Stimulated activated CD4-positive, alpha-beta T cell treated with anti-CD3 and anti-CD28 coated beads, Interleukin-4, amount 100 ng/mL, for 48 hours (primary cell): ENCODE results near the gene GMPPA.
A peak's percentile ranks its signal among the peaks of the same experiment; 100 is the strongest.

Experiments
- DNase-seq, 2 donors: peaks; one replicate each; pipeline ENCODE4 v3.0.0-alpha.2; 2020; ENCODE audit warnings: low read depth in 2 of 2

GMPPA gene

GRCh38 chr2:219498280-219499057 lies at the start of gene GMPPA:
GMPPA (plus strand) TSS chr2:219498891; CDS start chr2:219499976, 1,085 bp downstream.
- peak; percentile 85 to 93 for DNase-seq

DNA sequence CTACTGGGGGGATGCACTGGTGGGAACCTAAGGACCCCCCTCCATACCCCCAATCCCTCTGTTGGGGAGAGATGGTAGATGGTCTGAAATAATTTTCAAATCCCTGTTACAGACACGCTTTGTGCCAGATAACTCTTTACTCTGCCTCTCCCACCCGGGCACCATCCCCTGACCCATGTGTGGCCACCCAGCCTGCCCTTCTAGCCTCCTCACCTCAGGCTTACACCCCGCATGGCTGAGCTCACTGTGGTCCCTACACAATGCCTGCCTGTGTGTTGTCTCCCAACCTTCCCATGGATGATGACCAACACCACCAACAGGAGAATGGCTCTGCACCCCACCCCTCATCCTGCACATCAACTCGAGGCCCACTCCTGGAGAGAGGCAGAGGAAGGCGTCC lies 49.1 kb upstream of the GMPPA start:
- DNase-seq: no peak

DNA sequence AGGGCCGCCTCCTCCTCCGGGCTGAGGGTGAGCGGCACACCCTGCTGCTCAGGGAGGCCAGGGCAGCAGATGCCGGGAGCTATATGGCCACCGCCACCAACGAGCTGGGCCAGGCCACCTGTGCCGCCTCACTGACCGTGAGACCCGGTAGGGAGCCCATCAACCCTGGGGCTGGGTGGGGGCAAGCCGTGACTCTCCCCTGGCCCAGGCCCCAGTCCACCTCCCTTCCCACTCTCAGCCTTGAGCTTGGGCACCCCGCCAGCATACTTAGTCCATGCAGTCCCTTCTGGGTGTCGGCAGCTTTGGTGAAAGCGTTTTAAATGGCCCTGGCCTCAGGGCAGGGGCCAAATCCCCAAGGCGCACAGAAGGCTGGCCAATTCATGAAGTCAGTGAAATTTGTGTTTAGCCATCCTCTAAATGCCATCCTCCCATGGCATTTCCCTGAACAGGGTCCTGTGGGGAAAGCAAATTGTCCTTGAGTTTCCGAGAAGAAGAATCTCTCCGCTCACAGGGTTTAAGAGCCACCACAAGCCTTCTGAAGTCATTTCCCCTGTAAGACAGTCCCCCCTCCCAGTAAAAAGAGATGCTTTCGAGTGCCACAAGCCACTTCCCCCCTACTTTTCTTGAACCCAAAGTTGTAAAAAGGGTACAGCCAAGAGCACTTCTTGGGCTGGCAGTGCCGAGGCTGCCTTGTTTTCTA lies 46.9 kb upstream of the GMPPA start:
- no peak for DNase-seq

DNA sequence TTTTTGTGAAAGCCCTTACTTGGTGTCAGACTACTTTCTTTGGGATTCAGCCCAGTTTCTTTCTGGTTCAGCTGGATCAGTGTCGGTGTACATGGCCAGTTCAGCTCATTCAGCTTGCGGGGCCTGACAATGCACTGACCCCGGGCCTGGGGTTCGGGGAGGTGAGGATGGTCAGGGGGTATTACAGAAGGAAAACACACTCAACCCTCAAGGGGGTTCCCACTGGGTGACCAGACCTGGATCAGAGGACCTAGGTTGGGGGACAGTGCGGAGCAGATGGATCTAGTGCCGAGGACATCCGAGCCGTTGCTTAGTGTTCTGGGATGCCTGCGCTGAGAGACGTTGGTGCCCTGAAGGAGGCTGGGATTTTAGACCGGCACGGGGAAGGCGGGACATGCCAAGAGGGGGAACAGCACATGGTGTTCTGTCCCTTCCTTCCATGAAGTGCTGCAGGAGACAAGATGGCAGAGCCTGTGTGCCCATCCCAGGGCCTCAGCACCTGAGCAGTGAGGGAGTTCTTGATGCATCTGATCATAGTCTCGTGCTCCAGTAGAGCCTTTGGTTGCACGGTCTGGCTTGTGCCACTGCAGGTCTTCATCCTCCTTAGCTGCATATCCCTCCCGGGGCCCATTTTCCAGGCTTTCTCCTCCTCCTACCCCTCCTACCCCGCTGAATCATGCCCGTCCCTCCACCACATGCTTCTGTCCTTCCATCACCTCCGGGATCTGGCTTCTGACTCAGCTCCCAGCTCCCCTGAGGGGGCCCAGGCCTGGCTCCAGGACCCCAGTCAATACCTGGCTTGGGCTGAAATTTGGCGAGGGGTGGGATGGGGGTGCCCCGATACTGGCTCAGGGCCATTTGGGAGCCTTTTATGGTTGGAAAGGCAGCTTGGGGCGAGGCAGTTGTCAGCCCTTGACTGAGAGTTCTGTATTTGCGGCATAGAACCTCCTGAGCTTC lies 46.1 kb upstream of the GMPPA start:
- DNase-seq: no peak

DNA sequence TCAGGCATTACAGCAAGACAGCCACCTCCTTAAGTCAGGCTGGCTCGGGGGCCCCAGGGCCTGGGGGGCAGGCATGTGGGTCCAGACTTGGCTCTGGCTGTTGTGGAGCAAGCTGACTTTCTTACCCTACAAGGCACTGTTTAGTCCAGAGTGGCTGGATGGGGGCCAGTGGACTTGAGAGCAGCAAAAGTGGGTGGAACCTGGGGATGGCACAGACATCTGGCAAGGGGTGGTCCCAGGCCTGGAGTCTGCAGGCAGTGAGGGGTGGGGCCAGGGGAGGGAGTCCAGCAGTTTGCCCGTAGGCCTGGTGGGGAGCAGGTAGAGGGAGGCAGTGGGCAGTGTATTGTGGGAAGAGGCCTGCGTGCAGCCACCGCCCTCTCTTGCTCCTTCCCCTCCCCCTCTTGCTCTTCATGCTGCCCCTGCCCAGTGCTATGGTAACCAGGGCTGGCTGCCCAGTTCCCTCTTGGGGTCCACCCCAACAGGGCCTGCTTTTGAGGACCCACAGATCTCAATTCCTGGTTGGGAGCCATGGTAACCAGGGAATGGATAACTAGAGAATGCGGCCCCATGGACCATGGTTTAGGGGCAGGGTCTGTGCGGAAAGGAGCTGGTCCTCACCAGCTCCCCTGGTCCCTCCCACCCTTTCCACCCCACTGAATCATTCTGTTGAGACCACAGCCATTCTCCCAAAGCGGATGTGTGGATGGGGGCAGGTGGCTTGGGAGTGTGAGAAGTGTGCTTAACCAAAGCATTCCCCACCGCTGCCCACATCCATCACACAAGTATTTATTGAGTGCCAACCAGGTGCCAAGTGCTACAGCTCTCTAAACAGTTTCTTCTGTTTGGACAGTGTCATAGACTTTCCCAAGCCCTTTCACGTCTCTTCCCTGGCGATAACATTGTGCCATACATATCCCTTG lies 44.8 kb upstream of the GMPPA start:
- no peak for DNase-seq

DNA sequence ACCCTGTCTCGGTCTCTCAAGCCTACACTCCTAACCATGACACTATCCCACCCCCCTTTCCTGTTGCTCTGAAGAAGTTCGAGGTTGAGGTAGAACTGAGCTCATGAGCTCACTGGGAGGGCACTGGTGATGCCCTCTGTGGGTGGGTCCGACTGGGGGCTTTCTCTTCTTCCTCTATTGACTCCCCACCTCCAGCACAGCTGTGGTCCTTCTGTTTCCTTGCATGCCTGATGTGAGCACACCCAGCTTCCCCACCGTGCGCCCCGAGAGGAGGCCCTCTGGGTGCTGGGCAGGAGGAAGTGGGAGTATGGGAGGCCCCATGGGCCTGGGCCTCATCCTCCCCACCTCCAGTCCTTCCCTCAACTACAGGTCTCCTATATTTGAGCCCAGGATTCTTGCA lies 43.1 kb upstream of the GMPPA start:
- DNase-seq: no peak

- no peak for DNase-seq
These were observed 40.8 kb upstream of the GMPPA start for GRCh38 chr2:219457784-219458369.

- no peak for DNase-seq
These were observed 39.7 kb upstream of the GMPPA start for GRCh38 chr2:219458996-219459395.

DNA sequence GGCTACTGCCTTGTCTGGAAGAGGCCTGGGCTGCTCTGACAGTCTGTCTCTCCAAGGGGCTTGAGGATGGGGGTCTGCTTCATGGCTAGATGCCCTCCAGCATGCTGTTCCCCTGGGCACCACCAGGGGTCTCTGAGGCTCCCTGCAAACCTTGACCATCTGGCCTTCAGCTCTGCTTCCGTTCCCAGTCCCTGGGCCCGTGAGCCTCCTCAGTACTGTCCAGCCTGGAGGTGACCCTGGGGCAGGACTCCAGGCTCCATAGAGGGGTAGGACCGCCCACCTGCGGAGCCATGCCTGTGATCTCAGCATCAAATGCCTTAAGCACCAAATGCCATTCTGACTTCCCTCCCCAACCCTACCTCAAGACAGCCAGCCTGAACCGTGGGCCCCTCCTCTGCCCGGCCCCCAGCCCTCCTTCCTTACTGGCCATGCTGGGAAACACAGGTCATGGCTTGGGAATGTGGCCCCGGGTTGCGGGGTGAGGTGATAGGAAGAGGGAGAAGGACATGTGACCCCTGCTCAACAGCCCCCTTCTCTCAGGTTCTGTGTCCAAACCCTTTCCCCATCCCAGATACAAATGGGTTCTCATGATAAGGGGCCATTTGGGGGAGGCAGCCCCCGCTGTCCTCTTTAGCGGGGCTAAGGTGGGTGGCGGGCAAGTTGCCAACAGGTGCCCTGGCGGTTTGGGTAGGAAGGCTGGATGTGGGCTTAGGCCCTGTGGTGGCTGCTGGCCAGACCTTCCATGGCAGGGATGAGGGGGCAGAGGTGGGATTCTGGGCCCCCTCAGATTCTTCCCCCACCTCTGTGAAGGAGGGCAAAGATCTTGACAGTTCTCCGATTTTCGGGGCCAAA lies 39.0 kb upstream of the GMPPA start:
- DNase-seq: peak; percentile 19 to 24

GRCh38 chr2:219460424-219460926 lies 38.2 kb upstream of the GMPPA start:
- no peak for DNase-seq

DNA sequence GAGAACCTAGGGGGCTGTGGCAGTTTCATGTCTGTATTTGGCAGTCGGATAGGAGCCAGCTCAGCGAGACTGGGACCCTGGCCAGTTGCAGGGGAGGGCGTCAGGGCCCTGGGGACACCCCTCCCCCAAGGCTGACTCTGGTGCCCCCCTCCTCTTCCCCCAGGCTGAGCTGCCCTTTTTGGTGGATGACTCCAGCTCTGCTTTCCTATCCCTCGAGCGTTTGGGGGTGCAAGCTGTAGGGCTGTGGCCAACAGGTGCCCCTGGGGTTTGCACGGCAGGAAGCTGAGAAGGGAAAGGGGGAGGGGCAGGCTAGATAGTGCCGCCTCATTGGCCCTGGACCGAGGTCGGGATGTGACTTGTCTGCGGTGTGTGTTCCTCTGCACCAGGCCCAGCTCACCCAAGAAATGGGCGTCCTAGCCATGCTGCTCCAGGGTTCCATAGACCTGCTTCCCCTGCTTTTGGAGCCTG lies 37.6 kb upstream of the GMPPA start:
- no peak for DNase-seq

DNA sequence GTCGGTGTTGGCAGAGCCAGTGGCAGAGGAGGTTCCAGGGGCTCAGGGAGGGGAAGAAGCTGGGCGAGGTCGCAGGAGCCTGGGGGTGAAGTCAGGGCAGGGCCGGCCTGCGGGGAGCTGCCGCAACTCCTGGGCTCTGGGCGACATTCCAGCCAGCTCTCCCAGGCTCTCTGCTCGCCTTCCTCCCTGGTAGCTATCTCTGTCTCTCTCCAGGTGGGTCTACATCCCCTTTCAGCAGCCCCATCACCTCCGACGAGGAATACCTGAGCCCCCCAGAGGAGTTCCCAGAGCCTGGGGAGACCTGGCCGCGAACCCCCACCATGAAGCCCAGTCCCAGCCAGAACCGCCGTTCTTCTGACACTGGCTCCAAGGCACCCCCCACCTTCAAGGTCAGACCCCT lies 37.0 kb upstream of the GMPPA start:
- no peak for DNase-seq

GRCh38 chr2:219462349-219462748 lies 36.3 kb upstream of the GMPPA start:
- no peak for DNase-seq

- DNase-seq: no peak
These were observed 34.2 kb upstream of the GMPPA start for GRCh38 chr2:219464286-219465032.

- no peak for DNase-seq
These were observed 32.8 kb upstream of the GMPPA start for GRCh38 chr2:219465659-219466561.

GRCh38 chr2:219466816-219467735 lies 31.6 kb upstream of the GMPPA start:
- DNase-seq: no peak

DNA sequence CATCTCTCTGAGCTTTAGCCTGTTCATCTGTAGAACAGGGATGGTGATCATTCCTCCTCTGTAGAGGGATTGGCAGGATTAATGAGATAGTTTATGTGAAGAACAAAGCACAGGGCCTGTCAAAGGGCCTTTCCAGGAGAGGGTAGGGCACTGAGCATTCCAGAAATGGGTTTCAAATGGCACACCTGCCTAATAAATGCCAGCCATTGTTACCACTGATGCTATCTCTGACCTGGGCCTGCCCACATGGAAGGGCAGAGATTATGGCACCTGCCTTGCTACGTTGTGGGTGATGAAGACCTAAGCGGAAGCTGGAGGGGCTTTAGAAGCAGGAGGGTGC lies 31.0 kb upstream of the GMPPA start:
- DNase-seq: no peak
